IPS-11a (cell line): ENCODE data around the gene DMRT1.
A peak's percentile ranks its signal among the peaks of the same experiment; 100 is the strongest.

ENCODE experiments used
- H3K4me3 ChIP-seq: one replicate; pipeline ENCODE4 v1.5.1; 2013; ENCODE audit warnings: low read depth, low read length, control low read depth

Gene DMRT1

DNA sequence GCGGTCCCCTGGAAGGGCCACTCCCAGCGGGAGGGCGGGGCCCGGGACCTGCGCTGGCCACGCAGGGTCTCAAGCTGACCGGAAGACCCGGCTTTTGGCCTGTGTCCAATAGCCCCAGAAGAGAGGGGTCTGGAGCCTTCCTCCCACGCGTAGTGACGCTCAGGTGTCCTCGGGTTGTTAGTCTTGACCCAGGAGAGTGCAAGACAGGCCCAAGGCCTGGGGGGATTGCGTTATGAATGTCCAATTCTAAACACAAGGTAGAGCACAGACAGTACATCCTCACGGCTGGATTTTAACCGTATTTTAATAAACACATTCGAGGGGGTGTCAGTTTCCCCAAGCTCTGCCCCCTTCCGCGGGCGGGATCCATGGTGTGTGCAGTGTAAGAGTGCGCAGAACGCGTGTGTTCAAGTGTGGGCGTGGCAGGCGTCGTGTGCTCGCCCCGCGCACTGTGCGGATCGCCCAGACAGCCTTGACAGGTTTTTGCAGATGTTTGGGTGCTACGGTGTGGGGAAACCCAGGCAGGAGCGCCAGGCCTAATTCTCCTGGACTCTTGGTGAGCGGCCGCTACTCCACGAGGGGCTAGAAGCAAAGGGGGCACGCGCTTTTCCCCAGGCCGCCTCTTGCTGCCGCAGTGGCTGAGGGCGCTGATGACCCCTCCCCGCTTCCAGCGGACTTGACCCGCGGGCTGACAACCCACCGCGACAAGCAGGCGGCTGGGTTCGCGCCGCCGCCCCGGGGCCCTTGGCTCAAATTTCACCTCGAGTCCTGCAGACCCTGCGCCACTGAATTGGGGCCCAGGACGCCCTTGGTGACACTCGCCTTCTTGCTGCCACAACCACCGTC, 128.9 kb downstream of the DMRT1 start:
- H3K4me3 ChIP-seq, result no peak overlapping the region

DNA sequence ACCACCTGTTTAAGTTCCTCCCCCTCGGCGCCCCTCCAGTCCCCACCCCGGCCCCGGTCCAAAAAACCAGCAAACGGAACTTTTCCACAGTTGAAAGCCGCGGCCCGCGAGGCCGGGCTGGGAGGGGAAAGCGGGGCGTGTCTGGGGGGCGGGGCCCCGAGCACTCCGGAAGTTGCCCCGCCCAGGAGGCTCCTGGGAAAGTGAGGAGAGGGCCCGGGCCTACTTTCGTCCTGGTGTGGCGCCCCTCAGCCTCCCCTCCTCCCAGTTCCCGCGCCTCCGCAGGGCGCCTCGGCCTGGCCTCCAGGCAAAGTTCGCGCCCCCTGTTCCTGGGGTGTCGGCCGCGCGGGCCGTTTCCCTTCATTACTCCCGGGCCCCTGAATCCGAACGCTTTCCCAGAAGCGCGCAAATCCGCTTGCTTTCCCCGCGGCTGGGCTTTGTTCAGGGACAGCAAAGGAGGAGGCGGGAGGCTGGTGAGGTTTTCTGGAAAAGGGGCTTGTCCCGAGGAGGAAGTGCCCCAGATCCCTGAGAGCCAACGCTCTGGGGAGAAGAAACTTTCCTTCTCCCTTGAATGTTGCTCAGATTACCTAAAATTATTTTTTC, 130.5 kb downstream of the DMRT1 start:
- peak overlapping the region; percentile 43 for H3K4me3 ChIP-seq

DNA sequence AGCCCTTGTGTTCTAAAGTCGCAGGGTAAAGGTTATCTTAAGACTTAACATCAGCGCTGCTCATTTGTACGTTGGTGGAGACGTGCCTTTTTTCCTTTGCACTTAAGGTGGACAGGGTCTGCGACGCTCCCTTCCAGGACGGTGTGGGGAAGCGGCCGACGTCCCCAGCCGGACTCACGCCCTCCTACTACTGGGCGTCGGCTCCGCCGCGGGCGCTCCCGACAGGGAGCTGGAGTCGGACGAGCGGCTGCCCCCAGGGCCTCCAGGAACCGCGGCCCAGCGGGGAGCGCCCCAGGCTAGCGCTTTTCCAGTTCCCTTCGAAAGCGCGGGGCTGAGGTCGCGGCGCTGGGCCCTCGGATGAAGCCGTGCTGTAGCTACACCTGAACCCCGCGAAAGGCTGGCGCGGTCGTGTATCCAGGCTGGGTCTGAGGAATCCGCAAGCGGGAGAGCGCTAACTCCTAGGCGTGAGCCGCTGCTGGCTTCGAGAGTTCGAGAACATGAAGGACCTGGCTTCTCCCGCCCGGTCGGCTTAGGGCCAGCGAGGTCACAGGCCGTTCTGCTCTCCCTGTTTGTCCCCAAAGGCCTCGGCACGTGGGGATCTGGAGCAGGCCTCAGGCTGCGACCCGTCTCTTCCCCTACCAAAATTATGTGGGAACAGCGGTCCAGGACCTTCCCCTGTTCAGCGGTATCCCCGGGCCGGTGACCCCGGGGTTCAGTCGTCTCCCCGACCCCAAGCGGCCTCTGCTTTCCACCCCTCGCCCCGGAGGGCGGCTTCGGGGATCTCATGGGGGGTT, 131.2 kb downstream of the DMRT1 start:
- peak overlapping the region; percentile 43 for H3K4me3 ChIP-seq

DNA sequence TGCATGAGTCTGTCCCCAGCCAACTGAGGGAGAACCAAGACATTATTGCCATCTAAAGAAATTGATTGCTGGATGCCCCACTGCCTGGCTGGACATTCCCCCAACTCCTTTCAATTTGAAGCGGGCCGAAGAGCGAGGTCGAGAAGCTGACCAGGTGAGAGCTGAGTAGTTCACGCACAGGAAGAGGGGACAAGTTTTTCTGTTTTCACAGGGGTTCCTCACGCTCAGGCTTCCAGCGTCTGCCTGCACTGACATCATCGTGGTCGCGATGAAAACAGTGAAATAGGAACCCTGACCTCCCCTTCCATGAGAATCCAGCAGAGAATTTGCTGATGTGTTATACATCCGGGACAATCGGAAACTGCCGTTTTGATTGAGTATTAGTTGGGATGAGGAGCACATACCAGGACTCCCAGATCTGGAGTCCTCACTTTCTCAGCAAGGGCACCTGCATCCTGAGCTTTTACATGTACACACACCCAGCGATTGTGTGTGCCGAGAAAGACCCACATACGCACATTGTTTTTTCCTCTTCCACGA, 131.9 kb downstream of the DMRT1 start:
- H3K4me3 ChIP-seq, result no peak overlapping the region

DNA sequence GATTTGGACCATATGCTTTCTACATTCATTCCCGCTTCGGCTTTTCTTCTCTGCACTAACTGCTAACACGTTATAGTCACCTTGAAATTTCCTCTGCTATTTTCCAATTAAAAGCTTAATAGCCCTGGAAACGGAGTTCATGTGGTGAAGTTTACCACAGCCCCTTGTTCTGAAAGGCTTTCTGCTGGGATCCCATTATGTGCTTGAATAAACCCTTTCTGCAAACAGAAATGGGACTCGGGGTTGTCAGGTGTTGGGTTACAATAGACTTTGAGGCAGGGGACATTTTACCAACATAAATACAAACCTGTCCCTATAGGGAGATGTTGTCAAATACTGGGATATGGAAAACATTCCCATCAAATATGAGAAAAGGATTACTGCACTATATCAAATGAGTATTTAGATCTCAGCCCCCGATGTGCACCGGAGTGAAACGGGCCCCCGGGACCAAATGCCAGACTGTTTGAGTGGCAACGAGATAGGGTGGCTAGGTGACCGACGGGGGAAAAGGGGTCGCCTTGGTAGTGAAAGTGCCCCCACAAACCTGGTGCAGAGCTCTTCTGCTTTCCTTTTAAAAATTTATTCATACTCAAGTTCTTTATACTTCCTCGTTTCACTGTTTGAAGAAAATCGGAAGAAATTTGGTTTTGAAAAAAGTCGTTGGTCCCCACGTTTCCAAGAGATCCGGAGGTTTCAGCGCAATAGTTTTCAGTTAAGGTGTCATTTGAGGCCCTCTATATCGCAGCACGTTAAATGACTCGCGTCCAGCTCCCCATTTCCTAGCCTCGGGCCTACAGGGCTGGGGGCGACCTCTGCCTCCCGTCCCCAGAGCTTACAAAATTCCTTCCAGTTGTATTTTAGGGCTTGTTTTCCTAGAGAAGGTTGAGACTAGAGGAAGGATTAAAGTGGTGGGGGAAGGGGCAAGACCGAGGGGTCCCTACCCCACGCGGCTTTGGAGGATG, 132.8 kb downstream of the DMRT1 start:
- no peak overlapping the region for H3K4me3 ChIP-seq

DNA sequence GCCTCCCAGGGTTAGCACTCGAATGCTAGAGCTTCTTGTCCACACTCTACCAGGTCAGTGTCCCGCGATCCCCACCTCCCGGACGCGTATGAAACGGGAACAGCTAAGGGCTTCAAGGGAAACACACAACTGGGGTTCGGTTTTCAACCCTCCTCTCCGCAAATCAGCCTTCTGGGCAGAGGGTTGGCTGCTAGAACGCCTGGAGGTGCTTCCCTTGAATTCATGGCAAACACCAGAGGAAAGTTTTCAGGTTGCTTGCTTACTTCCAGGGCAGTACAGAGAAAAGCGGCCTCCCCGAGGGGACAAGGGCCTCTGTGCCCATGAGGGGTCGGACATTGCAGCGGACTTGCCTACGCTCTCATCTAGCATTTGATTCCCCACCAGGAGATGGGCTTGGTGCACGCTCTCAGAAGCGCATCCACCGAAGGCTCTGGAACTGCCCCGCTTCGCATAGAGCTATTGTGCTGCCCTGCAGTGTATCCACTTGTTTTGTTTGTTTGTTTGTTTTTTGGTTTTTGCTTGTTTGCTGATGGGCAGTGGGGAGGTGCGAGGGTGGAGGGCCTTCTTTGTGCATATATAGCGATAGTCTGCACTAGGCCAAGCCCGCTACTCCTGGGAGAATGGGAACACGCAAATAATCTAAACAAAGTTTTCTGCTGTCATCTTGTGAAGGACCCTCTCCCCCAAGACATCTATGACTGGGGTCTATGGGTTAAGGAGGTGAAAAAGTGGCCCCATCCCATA, 133.7 kb downstream of the DMRT1 start:
- H3K4me3 ChIP-seq, result no peak overlapping the region

DNA sequence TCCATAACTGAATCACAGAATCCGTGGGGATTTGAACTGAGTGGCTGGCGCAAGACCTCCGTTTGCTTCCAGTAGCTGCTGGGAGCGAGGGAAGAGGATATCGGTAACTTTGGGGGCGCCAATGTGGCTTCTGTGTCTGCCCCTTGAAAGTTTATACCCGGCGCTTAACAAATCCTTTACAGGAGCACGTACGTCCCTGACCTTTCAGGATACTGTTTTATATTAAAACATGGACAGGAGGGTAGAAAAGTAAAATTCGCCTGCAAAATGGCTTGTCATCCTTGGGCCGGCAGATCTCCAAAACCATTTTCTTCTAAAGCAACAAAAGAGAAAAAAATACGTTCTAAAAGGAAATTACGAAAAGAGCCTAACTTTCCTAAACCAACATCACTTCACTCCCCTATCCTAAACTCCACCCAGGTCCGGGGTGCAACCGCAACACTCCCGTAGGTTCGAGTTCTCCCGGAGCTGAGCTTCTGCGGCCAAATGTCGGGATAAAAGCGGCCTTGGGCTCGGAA, 134.3 kb downstream of the DMRT1 start:
- peak overlapping the region; percentile 21 for H3K4me3 ChIP-seq

DNA sequence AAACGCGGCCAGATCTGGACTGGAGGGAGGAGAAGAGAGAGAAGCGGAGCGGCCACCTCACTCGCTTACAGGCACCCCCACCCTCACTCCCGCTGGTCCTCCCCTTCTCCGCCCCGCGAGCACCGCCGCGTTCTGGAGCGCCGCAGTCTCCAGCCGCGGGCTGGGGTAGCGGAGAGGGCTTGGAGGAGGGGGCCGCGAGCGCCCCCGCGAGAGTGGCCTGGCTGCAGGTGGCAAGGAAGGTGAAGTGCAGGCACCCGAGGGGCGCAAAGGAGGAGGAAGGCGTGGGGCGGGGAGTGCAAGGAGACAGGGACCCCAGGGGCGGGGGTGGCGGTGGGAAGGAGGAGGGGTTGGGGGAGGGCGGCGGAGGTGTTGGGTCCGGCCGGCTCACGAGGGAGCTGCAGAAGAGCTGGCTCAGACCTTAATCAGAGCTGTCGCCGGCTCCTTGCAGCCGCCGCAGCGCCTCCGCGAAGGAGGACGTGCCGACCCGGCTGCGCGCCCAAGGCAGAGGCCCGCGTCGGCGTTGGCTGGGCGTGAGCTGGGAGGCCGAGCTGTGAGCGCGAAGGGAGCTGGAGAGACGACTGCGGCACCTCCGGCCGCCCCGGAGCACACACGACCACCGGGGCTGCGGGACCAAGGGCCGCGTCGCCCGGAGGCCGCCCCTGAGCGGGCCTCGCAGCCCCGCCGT, 134.9 kb downstream of the DMRT1 start, which contains the start of gene DMRT3:
DMRT3 (plus strand) TSS at position 398 of the 685 bp plus-strand sequence. CDS start 347 bp downstream, outside the sequence.
- peak within 1 kb of the TSS; percentile 33 for H3K4me3 ChIP-seq

DNA sequence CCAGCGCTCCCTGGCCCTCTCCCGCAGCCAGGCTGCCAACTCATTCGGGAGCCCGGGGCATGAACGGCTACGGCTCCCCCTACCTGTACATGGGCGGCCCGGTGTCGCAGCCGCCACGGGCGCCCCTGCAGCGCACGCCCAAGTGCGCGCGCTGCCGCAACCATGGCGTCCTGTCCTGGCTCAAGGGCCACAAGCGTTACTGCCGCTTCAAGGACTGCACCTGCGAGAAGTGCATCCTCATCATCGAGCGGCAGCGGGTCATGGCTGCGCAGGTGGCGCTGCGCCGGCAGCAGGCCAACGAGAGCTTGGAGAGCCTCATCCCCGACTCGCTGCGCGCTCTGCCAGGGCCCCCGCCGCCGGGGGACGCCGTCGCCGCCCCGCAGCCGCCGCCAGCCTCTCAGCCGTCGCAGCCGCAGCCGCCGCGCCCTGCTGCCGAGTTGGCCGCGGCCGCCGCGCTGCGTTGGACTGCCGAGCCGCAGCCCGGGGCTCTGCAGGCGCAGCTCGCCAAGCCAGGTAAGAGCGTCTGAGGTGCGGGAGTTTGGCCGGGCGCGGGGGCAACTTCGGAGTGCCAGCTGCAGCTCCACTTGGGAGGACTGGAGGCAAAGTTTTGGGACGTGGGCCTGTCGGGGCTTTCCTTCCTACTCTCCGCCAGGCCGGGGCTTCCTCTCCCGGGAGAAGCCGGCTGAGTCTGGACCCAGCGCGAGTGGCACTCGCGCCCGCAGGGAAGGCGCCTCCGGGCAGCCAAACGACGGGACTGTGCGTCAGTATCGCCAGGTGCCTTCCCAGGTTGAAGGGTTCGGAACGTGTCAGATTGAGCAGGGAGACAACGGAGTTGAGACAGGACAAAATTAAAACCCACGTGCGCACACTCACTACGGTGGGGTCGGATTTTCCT, 135.7 kb downstream of the DMRT1 start:
- H3K4me3 ChIP-seq, result peak overlapping the region; percentile 33

DNA sequence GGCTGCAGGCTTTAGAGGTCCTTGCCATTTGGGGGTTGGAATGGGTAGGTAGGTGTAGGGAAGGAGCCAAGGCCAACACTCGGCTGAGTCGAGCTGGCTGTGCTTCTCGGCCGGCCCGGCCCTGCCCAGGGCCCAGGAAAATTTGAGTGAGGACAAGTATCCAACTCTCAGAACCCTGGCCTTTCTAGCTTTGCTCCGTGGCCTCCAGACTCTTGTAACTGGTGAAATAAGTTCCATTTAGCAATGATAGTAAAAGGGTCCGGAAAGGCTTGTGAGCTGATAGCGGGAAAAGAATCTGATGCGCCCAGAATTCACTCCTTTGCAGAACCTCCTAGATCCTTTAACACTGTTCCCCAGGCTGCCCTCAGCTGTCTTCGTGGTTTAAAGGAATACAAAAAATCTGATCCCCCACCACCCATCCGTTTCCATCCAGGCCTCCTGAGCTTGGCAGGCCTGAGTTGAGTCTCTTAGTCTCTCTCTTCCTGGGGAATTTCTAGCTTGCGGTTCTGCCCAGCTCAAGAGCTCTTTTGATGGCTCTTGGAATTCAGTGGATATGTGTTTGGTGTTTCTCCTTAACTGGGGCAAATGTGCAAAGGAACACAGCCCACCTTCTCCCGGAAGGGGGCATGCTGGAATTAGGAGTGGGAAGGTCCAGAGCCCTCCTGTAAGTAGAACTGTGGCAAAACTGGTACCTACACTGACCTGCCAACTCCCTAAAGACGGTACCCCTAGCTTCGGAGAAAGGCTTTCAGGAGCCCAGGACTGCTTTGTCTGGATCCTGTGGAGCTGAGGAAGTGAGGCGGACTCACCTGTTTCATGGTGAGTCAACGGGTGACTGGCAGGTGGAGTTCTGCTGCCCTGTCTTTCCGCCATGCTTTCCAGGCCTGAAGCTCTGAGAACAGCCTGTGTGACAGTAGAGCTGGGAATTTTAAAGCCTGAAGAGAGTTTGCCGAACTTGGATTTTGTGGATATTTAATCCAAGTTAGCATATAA, 136.6 kb downstream of the DMRT1 start:
- no peak overlapping the region for H3K4me3 ChIP-seq

DNA sequence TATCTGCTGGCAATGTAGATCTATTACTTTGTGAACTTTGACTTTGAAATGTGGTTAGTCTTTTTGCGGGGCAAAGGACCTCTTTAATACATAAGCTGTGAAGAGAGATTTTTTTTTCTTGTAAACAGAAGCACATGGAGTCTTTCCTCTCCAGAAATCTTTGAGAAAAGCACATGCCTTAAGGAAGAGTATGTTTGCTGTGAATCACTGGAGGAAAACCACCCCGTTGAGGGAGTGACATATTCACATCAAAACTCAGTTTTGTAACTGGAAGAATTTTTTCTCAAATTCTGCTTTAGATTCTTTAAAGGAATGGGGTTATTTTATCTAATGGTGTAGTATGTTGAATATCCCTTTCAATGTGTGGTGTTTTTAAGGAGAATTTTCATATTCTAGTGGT, 138.5 kb downstream of the DMRT1 start:
- no peak overlapping the region for H3K4me3 ChIP-seq

DNA sequence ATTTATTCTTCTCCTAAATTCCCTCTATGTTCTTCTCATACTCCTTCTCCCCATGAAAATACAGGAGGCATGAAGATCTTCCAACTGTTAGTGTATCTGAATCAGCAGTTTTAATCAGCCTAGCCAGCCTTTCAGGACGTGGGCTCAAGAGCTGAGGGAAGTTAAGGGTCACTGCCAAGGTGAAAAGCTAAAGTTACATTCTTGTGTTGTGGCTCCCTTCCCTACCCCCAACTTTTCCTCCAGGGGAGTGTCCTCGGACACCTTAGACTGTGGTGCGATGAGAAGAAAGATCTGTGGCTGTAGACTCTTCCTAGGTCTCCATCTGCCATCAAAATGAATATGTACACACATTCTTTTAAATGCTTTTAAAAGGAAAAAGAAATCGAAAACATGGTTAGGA, 139.1 kb downstream of the DMRT1 start:
- H3K4me3 ChIP-seq, result no peak overlapping the region

DNA sequence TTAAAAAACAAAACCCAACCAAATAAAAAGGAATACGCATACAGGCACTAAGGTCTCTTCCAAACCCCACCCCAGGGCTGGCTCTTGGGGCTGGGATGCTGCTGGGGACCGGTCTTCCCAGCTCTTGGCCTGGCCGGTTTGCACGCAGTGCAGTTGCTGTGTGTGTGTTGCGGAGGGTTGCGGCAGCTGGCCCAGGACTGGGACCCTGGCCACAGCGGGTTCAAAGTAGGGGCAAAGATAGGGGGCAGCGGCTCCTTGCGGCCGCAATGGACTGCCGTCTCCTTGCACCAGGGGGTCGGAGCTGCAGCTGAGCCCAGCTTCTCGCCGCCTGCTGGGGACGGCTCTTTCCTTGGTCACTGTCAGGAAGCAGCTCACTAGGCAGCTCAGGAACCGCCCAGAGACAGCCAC, 140.0 kb downstream of the DMRT1 start:
- no peak overlapping the region for H3K4me3 ChIP-seq

DNA sequence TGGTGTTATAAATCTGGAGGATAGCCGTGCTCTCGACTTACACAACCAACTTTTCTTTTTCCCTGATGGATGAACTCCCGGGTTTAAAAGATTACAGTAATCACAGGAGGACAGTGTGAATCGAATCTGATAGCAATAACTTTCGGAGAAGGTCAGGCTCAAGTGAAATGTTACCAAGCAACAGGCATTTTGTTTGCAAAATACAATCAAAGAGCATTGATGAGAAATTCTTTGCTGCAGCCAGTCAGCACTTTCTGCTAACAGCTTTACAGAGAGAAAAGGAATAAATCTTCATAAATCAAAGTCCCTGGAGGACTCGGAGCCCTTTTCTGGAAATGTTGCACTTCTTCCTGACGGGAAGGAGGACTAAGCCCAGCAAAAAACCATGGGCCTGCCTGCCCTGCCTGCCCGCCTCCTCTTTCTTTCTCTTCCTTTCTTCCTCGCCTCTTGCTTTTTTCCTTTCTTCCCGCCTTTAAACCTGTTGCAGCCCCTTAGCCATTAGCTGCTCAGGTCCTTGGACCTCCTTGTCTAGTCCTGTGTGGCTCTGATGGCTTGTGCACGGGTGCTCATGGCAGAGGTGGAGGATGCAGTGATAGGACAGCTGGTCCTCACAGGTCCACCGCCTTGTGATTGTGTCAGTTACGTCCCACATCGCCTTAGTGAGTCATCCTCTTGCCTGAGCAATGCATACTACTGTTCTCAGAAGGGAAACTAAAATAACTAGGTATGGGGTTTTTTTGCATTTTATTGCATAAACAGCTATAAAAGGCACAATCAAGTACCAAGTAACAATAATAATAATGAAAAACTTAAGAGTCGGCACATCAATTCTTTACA, 141.1 kb downstream of the DMRT1 start:
- no peak overlapping the region for H3K4me3 ChIP-seq

DNA sequence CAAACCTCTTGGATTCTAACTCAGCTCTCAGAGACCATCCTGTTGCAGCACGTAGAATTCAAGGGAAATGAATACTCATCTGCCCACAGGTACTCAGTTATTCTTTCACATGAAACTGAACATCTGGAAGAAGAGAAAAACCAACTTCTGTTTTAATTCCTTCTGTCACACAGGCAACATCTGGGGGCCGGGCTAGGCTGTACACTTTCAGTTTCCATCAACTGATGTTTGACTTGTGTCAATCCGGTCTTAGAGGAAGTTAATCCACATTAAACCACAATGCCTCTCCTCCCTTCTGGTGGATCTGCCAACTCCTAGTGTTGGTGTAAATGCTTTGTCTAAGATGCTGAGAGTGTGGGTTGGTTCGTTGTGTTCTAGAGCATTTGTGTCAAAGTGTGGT, 152.5 kb downstream of the DMRT1 start:
- H3K4me3 ChIP-seq, result no peak overlapping the region

DNA sequence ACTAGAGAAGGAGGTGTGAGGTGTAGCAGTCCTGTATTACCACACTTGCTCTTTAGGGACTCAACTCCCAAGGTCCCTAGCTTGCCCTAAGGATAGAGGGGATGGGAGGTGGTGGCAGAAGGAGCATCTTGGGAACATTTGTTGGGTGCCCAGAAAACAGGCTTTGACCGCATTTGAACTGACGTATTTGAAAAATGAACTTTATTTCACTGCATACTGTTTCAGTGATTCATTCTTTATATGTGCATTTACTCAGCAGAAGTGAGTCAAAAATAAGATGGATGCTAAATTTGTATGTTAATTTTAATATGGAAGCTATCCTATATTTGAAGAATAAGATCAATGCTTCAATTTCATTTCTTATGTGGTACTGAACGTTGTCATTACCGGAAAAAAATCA, 153.7 kb downstream of the DMRT1 start:
- no peak overlapping the region for H3K4me3 ChIP-seq
